ENCODE data around the gene STAM2.

DNA sequence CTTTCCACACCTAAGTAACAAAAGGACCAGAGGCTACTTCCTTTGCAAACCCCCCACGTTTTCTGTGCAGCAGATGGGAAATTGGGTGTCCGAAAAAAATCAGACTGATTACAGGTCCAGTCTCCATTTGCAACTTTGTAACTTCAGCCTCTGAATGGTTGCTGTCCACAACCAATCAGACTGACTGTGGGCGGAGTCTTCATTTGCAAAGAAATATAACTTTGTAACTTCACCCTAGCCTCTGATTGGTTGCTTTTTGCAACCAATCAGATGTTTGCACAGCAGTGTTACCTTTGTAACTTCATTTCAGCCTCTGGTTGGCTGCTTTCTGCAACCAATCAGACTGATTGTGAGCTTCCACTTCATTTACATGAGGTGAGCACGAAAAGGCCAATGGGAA is 48.9 kb downstream of the STAM2 start:
- TF ChIP-seq, protein P1, sequence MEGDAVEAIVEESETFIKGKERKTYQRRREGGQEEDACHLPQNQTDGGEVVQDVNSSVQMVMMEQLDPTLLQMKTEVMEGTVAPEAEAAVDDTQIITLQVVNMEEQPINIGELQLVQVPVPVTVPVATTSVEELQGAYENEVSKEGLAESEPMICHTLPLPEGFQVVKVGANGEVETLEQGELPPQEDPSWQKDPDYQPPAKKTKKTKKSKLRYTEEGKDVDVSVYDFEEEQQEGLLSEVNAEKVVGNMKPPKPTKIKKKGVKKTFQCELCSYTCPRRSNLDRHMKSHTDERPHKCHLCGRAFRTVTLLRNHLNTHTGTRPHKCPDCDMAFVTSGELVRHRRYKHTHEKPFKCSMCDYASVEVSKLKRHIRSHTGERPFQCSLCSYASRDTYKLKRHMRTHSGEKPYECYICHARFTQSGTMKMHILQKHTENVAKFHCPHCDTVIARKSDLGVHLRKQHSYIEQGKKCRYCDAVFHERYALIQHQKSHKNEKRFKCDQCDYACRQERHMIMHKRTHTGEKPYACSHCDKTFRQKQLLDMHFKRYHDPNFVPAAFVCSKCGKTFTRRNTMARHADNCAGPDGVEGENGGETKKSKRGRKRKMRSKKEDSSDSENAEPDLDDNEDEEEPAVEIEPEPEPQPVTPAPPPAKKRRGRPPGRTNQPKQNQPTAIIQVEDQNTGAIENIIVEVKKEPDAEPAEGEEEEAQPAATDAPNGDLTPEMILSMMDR (IDR thresholded peaks at IDR 0.05), result no peak
- TF ChIP-seq POLR2A (IDR thresholded peaks at IDR 0.05), result no peak

All from body of pancreas (tissue), 4 donors.